NOMO-1 (cell line): ENCODE results near the gene SPINT2.
A peak's percentile ranks its signal among the peaks of the same experiment; 100 is the strongest.
"Not testable (repeated sequence)": the region's sequence is repeated elsewhere in the genome, so short reads cannot be mapped to it uniquely, and the experiment has no call there.

Source experiments
- DNase-seq, 2 experiments: peaks; one replicate each; lab custom pipeline; 2025; ENCODE audit not compliant: unreplicated experiment in 2 of 2; lab: John Stamatoyannopoulos, UW

SPINT2 gene

DNA sequence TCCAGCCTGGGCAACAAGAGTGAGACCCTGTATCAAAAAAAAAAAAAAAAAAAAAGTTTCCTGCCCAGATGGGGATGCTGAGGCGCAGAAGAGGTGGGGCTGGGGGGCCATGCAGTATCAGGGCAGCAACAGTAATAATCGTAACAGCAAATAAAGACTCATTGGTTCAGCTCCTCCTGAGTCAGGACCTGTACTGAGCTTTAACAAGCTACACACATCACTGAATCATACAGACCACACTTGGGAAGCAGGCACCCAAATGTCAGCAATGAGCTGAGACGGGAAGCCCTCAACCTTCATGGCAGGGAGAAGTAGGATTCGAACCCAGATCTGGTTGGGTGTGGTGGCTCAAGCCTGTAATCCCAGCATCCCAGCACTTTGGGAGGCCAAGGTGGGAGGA lies 29.8 kb upstream of the SPINT2 start:
- DNase-seq, result no peak

- no peak for DNase-seq
Observed at GRCh38 chr19:38239816-38240215, 24.6 kb upstream of the SPINT2 start.

DNA sequence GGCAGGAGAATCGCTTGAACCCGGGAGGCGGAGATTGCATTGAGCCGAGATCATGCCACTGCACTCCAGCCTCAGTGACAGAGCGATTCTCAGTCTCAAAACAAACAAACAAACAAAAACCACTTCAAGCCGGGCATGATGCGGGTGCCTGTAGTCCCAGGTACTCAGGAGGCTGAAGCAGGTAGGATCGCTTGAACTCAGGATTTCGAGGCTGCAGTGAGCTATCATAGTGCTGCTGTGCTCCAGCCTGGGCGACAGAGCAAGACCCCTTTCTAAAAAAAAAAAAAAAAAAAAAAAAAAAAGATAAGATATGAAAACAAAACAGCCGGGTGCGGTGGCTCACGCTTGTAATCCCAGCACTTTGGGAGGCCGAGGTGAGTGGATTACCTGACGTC lies 21.1 kb upstream of the SPINT2 start:
- DNase-seq, result no peak

- peak in 1 of 2 experiments; percentile 19 for DNase-seq
Observed at GRCh38 chr19:38245826-38246498, 18.4 kb upstream of the SPINT2 start.

DNA sequence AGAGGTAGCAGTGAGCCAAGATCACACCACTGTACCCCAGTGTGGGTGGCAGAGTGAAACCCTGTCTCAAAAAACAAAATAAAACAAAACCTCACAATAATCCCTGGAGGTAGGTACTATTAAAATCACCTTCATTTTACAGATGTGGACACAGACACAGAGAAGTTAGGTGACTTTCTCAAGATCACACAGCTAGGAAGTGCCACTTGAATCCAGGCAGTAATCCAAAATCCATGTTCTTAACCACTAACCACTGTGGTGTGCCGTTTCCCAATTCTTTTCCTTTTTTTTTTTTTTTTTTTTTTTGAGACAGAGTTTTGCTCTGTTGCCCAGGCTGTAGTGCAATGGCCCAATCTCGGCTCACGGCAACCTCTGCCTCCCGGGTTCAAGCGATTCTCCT lies 17.2 kb upstream of the SPINT2 start:
- no peak for DNase-seq

DNA sequence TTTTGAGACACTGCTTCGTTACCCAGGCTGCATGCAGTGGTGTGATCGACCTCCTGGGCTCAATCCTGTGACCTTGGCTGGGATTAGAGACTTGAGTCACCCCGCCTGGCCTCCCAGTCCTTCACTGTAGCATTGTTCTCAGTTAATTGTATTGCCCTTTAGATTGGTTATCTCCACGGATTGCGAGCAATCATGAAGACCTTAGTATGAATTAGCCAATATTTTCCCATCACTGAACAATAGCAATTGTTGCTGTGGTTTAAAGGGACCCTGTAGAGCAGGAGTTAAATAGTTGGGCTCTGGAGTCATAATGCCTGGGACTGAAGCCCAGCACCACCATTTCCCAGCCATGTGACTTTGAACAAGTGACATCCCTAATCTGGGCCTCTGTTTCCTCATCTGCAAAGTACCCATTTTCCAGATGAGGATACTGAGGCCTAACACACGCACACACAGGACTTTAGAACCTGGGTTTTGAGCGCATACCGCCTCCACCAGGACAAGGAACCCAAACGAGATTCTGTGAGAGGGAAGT lies 16.6 kb upstream of the SPINT2 start:
- DNase-seq, result no peak

- DNase-seq, result no peak
Observed at GRCh38 chr19:38248421-38248820, 16.0 kb upstream of the SPINT2 start.

- DNase-seq, result no peak
Observed at GRCh38 chr19:38250428-38250820, 13.9 kb upstream of the SPINT2 start.

DNA sequence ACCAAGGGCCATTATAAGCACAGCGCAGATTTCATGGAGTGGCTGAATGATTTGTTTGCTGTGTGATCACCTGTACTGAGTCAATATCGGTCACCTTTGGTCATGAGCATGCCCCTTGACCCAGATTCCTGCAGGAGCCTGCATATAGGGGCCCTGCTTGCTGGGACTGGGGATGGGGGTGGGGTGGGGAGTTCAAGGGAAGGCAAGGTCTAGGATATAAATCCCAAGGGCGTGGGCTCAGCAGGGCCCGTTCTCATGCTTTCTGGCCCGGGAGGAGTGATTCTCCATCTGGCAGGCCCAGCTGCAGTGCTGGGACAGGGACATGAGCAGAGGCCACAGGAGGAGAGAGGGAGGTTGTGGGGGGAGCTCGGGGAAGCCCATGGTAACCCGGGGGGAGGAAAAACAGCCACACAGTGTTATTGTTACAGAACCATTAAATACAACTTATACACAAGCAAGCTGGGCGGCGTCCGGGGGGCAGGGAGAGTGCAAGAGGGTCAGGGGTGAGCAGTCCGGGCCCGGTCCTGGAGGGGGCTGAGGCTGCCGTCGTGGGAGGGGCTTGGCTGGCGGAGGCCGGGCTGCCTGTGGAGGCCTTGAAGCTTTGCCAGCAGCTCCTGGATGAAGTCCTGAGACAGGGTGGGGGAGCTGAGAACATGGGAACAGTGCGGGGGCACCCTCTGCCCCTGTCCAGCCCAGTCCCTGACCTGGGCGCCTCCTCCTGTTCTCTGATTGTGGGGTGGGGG lies 13.4 kb upstream of the SPINT2 start:
- DNase-seq, result no peak

- DNase-seq, result no peak
Observed at GRCh38 chr19:38251564-38252051, 12.8 kb upstream of the SPINT2 start.

- no peak for DNase-seq
Observed at GRCh38 chr19:38252385-38252784, 12.0 kb upstream of the SPINT2 start.

- no peak for DNase-seq
Observed at GRCh38 chr19:38252941-38253691, 11.3 kb upstream of the SPINT2 start.

GRCh38 chr19:38253788-38254187 lies 10.6 kb upstream of the SPINT2 start:
- no peak for DNase-seq

- no peak for DNase-seq
Observed at GRCh38 chr19:38255383-38256014, 8.9 kb upstream of the SPINT2 start.

GRCh38 chr19:38261942-38262341 lies 2.4 kb upstream of the SPINT2 start:
- DNase-seq, result not testable (repeated sequence)

- no peak for DNase-seq
Observed at GRCh38 chr19:38262585-38263268, 1.6 kb upstream of the SPINT2 start.

DNA sequence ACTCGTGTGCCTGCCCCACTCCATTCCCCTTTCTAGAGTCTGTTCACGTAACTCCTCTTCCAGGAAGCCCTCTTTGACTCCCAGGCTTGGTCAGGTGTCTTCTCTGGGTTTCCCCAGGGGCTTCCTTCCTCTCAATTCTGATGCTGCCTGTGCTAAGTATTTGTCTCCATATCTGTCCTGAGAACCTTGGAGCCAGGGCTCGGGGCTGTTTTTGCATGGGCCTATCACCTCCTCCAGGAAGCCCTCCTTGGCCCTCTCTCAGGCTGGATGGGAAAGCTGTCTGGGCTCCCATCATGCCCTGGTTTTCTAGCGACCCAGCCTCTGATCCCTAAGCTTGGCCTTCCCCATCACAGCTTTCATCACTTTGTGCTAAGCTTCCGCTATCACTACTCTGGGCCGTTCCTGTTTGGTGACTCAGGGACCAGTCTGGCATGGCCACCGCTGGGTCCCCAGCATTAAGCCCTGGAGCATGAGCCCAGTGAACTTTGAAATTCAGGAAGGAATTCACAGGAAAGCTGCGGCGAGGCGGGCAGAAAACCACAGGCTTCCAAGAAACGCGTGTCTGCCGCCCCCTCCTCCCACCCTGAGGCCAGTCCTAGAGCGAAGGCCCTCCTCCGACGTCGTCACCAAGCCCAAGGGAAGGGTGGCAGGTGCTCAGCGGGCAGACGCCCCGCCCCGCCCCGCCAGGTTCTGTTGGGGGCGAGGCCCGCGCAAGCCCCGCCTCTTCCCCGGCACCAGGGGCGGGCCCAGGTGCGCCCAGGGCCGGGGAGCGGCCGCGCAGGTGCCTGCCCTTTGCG lies 486 bp upstream of the SPINT2 start:
- DNase-seq, result peak; percentile 80 to 82

DNA sequence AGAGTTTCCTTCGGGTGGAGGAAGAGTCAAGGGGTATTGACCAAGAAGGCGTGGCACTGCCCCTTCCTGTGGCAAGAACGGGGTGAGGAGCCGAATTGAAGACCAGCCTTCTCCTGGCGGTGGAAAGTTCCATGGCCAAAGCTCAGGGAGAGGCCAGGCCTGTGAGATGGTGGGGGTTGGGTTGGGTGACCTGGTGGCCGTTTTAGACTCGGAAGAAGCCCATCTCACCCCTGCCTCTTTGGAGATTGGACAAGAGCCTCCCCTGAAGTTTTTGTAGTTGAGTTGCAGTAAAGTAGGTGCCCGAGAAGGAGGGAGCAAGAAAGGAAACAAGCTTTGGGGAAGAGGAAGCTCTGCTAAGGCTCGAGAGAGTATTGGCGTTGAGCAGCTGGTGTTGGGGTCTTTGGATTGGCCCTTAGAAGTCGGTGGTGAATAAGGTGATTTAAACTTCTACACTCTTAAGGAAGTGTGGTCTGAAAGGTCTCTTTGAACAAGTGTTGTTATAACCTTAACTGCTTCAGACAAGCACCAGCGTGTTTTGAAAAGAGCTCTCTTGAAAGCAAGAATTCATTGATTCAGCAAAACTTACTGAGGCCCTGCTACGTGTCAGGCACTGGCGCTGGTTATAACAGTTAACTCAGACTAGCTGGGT lies 964 bp downstream of the SPINT2 start:
- peak; percentile 70 to 74 for DNase-seq

DNA sequence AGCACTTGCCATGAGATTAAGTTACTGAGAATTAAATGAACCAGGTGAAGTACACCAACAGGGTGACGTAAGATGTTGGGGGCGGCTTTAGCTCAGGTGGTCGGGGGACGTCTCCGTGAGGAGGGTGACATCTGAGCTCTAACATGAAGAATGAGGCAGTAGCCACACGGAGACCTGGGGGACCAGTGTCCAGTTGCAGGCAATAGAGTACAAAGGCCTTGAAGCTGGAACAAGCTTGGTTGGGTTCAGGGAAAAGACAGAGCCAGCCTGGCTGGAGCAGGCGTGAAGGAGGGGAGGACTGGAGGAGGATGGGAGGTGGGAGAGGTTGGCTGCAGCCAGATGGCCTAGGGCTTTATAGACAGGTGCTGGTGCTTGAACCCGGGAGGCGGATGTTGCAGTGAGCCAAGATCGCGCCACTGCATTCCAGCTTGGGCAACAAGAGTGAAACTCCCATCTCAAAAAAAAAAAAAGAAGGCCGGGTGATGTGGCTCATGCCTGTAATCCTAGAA lies 1.6 kb downstream of the SPINT2 start:
- no peak for DNase-seq
